Measurements from ENCODE around the gene CFAP20DC. TPM values are rescaled to one million over a fixed set of nuclear protein-coding genes. Genes with fewer than 3 reads are reported as not detected.

The CFAP20DC gene
- total RNA-seq, 4 donors from 2014 or later: 0.17 to 0.32 (median 0.23) TPM; not detected in 1

GRCh38 chr3:58839964-58840363 is 209.9 kb downstream of the CFAP20DC start:
- no peaks in the 10 kb centered on the region for H3K27me3 ChIP-seq
- intact Hi-C loops (cut with DNase I): no loop called here
- H3K4me1 ChIP-seq: no peaks in the 10 kb centered on the region
- TF ChIP-seq POLR2AphosphoS5 (IDR thresholded peaks at IDR 0.05) (no peak), CTCF (IDR thresholded peaks at IDR 0.05) (no peak), POLR2A (IDR thresholded peaks at IDR 0.05; ENCODE audit: low read depth) (no peak), EP300 (IDR thresholded peaks at IDR 0.05) (no peak)
- no peaks in the 10 kb centered on the region for H3K36me3 ChIP-seq
- H3K27ac ChIP-seq (replicated peaks in 1 of 4): no peak overlapping the region
- no peak overlapping the region for H3K4me3 ChIP-seq
- 60% methylated on average over 1 of the region's 1 CpG for WGBS
- no peak for DNase-seq (ENCODE audit: extremely low spot score)
- H3K9me3 ChIP-seq: no peaks in the 10 kb centered on the region

- DNase-seq (ENCODE audit: extremely low spot score): no peak
- Histone ChIP-seq H3K27ac (replicated peaks in 1 of 4) (no peak overlapping the region), H3K36me3 (no peaks in the 10 kb centered on the region), H3K4me3 (no peak overlapping the region), H3K9me3 (no peaks in the 10 kb centered on the region), H3K4me1 (no peaks in the 10 kb centered on the region), H3K27me3 (no peaks in the 10 kb centered on the region)
- intact Hi-C loops (cut with DNase I): no loop called here
- TF ChIP-seq EP300 (IDR thresholded peaks at IDR 0.05) (no peak), POLR2AphosphoS5 (IDR thresholded peaks at IDR 0.05) (no peak), CTCF (IDR thresholded peaks at IDR 0.05) (no peak), POLR2A (IDR thresholded peaks at IDR 0.05; ENCODE audit: low read depth) (no peak)
Observed at GRCh38 chr3:58839187-58839586, 210.6 kb downstream of the CFAP20DC start.

GRCh38 chr3:58837856-58838255 is 212.0 kb downstream of the CFAP20DC start:
- H3K4me1 ChIP-seq: no peaks in the 10 kb centered on the region
- DNase-seq (ENCODE audit: extremely low spot score): no peak
- intact Hi-C loops (cut with DNase I): no loop called here

GRCh38 chr3:58837141-58837843 is 212.5 kb downstream of the CFAP20DC start:
- 89% methylated on average over 3 of the region's 3 CpGs for WGBS
- intact Hi-C loops (cut with DNase I): no loop called here

More at GRCh38 chr3:58837856-58838255, 212.0 kb downstream of the CFAP20DC start:
- H3K9me3 ChIP-seq: no peaks in the 10 kb centered on the region
- H3K4me3 ChIP-seq: no peak overlapping the region
- no peaks in the 10 kb centered on the region for H3K36me3 ChIP-seq
- WGBS: 83% methylated on average over 4 of the region's 4 CpGs
- TF ChIP-seq CTCF (IDR thresholded peaks at IDR 0.05): no peak
- TF ChIP-seq POLR2A (IDR thresholded peaks at IDR 0.05; ENCODE audit: low read depth): no peak
- TF ChIP-seq POLR2AphosphoS5 (IDR thresholded peaks at IDR 0.05): no peak
- TF ChIP-seq EP300 (IDR thresholded peaks at IDR 0.05): no peak
- no peak overlapping the region for H3K27ac ChIP-seq (replicated peaks in 1 of 4)
- H3K27me3 ChIP-seq: no peaks in the 10 kb centered on the region

More at GRCh38 chr3:58837141-58837843, 212.5 kb downstream of the CFAP20DC start:
- H3K27me3 ChIP-seq: no peaks in the 10 kb centered on the region
- TF ChIP-seq CTCF (IDR thresholded peaks at IDR 0.05): no peak
- TF ChIP-seq POLR2A (IDR thresholded peaks at IDR 0.05; ENCODE audit: low read depth): no peak
- TF ChIP-seq EP300 (IDR thresholded peaks at IDR 0.05): no peak
- TF ChIP-seq POLR2AphosphoS5 (IDR thresholded peaks at IDR 0.05): no peak
- no peak overlapping the region for H3K4me3 ChIP-seq
- H3K9me3 ChIP-seq: no peaks in the 10 kb centered on the region
- H3K27ac ChIP-seq (replicated peaks in 1 of 4): no peak overlapping the region
- no peaks in the 10 kb centered on the region for H3K36me3 ChIP-seq
- no peaks in the 10 kb centered on the region for H3K4me1 ChIP-seq
- DNase-seq (ENCODE audit: extremely low spot score): no peak

Measured in esophagus muscularis mucosa (tissue), 4 donors.